ENCODE data around the gene CEP250. TPM values are rescaled to one million over a fixed set of nuclear protein-coding genes. Genes with fewer than 3 reads are reported as not detected.
"Not testable (repeated sequence)": the region's sequence is repeated elsewhere in the genome, so short reads cannot be mapped to it uniquely, and the experiment has no call there.

Gene CEP250
- total RNA-seq, 1 donor from 2014 or later = 58.5 TPM

DNA sequence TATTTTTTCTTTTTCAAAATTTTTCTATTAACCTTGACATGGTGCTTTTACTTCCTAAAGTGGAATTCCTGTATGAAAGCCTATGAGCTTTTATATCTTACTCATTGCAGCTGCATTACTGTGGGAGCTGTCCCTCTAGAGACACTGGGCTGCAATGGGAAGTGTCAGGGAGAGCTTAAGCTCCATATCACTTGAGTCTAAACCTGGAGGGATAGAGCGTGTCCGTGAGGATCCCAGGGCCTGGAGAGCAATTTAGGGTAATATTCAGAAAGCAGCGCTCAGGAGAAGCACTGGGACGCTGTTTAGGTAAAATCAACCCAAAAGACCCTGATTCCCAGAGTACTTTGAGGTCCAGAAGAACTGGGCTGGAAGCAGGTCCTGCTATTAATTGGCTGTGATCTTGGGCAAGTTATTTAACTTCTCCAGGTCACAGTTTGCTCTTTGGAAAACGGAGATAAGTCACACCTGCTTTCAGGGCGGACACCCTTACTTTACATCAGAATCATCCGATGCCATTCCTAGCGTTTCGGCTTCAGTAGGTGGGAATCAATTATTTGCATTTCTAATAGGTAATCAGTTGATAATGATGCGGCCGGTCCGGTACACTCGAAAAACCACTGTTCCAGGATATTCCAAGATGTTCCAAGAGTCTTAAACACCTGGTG lies 85.9 kb downstream of the CEP250 start:
- peaks cover 18% of the 10 kb centered on the region for H3K4me1 Mint-ChIP-seq (ENCODE audit: unreplicated experiment)
- no peaks in the 10 kb centered on the region for H3K9me3 Mint-ChIP-seq (ENCODE audit: unreplicated experiment)
- peak overlapping the region; percentile 90 for H3K4me3 Mint-ChIP-seq (ENCODE audit: unreplicated experiment)
- H3K36me3 Mint-ChIP-seq (ENCODE audit: unreplicated experiment) = peaks cover 6% of the 10 kb centered on the region
- TF ChIP-seq, protein P1, sequence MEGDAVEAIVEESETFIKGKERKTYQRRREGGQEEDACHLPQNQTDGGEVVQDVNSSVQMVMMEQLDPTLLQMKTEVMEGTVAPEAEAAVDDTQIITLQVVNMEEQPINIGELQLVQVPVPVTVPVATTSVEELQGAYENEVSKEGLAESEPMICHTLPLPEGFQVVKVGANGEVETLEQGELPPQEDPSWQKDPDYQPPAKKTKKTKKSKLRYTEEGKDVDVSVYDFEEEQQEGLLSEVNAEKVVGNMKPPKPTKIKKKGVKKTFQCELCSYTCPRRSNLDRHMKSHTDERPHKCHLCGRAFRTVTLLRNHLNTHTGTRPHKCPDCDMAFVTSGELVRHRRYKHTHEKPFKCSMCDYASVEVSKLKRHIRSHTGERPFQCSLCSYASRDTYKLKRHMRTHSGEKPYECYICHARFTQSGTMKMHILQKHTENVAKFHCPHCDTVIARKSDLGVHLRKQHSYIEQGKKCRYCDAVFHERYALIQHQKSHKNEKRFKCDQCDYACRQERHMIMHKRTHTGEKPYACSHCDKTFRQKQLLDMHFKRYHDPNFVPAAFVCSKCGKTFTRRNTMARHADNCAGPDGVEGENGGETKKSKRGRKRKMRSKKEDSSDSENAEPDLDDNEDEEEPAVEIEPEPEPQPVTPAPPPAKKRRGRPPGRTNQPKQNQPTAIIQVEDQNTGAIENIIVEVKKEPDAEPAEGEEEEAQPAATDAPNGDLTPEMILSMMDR (IDR thresholded peaks at IDR 0.05) = no peak
- H3K27me3 Mint-ChIP-seq (ENCODE audit: unreplicated experiment) = no peaks in the 10 kb centered on the region
- DNase-seq (ENCODE audit: extremely low spot score, unreplicated experiment) = no peak
- peak overlapping the region; percentile 60 for H3K27ac Mint-ChIP-seq (ENCODE audit: unreplicated experiment)

DNA sequence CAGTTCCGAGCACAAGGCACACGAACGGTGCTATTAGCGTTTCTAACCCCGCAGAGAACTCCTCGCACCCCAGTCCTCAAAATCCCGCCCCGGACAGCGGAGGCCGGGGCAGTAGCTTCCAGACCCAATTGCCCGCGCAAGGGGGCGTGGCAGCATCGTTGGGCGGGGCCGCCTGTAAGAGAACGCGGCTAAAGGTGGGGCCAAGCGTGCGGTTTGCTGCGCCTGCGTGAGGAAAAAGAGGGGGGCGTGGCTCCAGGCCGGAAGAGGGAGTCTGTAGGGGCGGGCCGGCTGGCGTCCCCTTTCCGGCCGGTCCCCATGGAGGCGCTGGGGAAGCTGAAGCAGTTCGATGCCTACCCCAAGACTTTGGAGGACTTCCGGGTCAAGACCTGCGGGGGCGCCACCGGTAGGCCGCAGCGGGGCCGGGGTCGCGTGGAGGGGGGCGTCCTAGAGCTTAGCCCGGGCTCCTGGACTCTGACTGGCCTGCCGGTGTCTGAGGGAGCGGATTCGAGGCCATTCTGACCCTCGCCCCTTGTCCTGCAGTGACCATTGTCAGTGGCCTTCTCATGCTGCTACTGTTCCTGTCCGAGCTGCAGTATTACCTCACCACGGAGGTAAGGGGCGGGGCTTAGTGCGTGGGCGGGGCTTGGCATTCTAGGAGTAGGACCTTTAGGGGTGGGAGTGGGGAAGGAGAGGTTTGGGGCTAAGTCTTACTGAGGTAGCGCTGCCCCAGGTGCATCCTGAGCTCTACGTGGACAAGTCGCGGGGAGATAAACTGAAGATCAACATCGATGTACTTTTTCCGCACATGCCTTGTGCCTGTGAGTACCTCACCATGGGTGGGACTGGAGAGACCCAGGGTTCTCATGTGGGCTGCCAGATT lies 86.6 kb downstream of the CEP250 start, which contains the start of gene ERGIC3:
ERGIC3 (plus strand) TSS at position 296 of the 880 bp plus-strand sequence; CDS start at position 316, 20 bp downstream.
- Mint-ChIP-seq H3K27ac (ENCODE audit: unreplicated experiment) (peak within 1 kb of the TSS; percentile 77), H3K4me1 (ENCODE audit: unreplicated experiment) (peaks cover 18% of the 10 kb centered on the region), H3K36me3 (ENCODE audit: unreplicated experiment) (peaks cover 6% of the 10 kb centered on the region), H3K4me3 (ENCODE audit: unreplicated experiment) (peak within 1 kb of the TSS; percentile 90), H3K9me3 (ENCODE audit: unreplicated experiment) (no peaks in the 10 kb centered on the region), H3K27me3 (ENCODE audit: unreplicated experiment) (no peaks in the 10 kb centered on the region)
- TF ChIP-seq, protein P1 (IDR thresholded peaks at IDR 0.05) = no peak
- DNase-seq (ENCODE audit: extremely low spot score, unreplicated experiment) = peak; percentile 99

DNA sequence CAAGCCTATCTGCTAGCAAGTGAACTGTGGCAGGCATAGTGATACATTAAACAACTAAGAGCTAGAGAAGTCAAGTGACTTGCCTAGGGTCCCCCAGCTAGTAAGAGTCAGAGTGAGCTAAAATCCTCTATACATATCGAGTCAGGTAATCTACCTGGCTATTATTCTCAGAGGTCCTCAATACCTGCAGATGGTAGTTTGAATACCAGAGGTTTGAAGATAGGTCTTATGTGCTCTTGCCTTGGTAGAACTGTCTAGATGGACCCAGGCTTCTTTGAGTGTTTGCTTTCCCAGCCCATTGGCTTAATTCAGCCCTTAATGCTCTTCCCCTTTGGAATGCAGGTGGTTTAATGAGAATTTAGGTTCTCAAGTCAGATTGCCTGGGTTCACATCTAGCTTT lies 87.6 kb downstream of the CEP250 start:
- Mint-ChIP-seq H3K27ac (ENCODE audit: unreplicated experiment) (no peak overlapping the region), H3K9me3 (ENCODE audit: unreplicated experiment) (no peaks in the 10 kb centered on the region), H3K27me3 (ENCODE audit: unreplicated experiment) (no peaks in the 10 kb centered on the region), H3K4me1 (ENCODE audit: unreplicated experiment) (peaks cover 18% of the 10 kb centered on the region), H3K4me3 (ENCODE audit: unreplicated experiment) (peak overlapping the region; percentile 90), H3K36me3 (ENCODE audit: unreplicated experiment) (peaks cover 6% of the 10 kb centered on the region)
- no peak for DNase-seq (ENCODE audit: extremely low spot score, unreplicated experiment)
- TF ChIP-seq, protein P1 (IDR thresholded peaks at IDR 0.05) = no peak

DNA sequence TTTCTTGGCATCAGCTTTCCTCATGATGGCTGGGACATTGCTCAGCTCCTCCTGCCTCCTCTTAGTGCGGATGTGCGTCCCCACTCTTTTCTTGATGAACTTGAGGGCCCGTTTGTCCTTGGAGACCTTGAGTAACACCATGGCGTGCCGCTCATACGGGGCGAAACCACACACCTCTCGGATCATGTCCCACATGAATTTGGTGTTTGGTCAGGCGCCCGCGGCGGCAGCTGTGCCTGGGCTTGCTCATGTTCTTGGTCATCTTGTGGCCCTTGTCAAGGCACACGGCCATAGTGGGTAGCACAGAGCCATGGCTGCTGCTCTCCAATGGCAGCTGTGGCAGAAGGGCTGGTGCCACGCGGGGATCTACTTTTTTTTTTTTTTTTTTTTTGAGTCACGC lies 89.0 kb downstream of the CEP250 start:
- no peak overlapping the region for H3K4me3 Mint-ChIP-seq (ENCODE audit: unreplicated experiment)
- H3K27me3 Mint-ChIP-seq (ENCODE audit: unreplicated experiment) = no peaks in the 10 kb centered on the region
- H3K9me3 Mint-ChIP-seq (ENCODE audit: unreplicated experiment) = no peaks in the 10 kb centered on the region
- DNase-seq (ENCODE audit: extremely low spot score, unreplicated experiment) = no peak
- no peak overlapping the region for H3K27ac Mint-ChIP-seq (ENCODE audit: unreplicated experiment)
- peaks cover 18% of the 10 kb centered on the region for H3K4me1 Mint-ChIP-seq (ENCODE audit: unreplicated experiment)
- peaks cover 14% of the 10 kb centered on the region for H3K36me3 Mint-ChIP-seq (ENCODE audit: unreplicated experiment)
- TF ChIP-seq, protein P1 (IDR thresholded peaks at IDR 0.05) = no peak

DNA sequence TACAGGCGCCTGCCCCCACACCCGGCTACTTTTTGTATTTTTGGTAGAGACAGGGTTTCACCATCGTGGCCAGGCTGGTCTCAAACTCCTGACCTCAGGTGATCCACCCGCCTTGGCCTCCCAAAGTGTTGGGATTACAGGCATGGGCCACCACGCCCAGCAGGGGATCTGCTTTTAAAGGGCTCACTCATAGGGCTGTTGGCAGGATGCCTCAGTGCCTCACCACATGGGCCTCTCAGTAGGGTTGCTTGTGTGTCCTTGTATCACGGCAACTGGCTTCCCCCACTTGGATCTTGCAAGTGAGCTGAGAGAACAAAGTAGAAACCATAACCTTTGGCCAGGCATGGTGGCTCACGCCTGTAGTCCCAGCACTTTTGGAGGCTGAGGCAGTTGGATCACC lies 89.5 kb downstream of the CEP250 start:
- H3K27ac Mint-ChIP-seq (ENCODE audit: unreplicated experiment); DNase-seq (ENCODE audit: extremely low spot score, unreplicated experiment); H3K9me3 Mint-ChIP-seq (ENCODE audit: unreplicated experiment); H3K4me3 Mint-ChIP-seq (ENCODE audit: unreplicated experiment); H3K27me3 Mint-ChIP-seq (ENCODE audit: unreplicated experiment): not testable (repeated sequence)
- Mint-ChIP-seq H3K4me1 (ENCODE audit: unreplicated experiment) (peaks cover 18% of the 10 kb centered on the region), H3K36me3 (ENCODE audit: unreplicated experiment) (peaks cover 16% of the 10 kb centered on the region)

Measured in osteocyte (in vitro differentiated cells).